Measurements from ENCODE around the gene MYO5B.

MYO5B gene

GRCh38 chr18:50133526-50133925 is 61.4 kb downstream of the MYO5B start:
- no peaks in the 10 kb centered on the region for H4K20me1 ChIP-seq (ENCODE audit: insufficient read depth, low read length)
- ATAC-seq (ENCODE audit: insufficient read depth, low read depth) = no peak
- DNase-seq = no peak
- no peaks in the 10 kb centered on the region for H3K36me3 ChIP-seq (ENCODE audit: insufficient read depth, low read length)
- no peaks in the 10 kb centered on the region for H3K79me2 ChIP-seq (ENCODE audit: insufficient read depth, low read length)
- no peak overlapping the region for H3K27ac ChIP-seq (ENCODE audit: low read length)
- no peak overlapping the region for H3K9ac ChIP-seq (ENCODE audit: low read depth, low read length)
- H3K9me3 ChIP-seq (ENCODE audit: insufficient read depth, low read length, severe bottlenecking) = no peaks in the 10 kb centered on the region
- H3K4me2 ChIP-seq (ENCODE audit: insufficient read depth, low read length) = no peak overlapping the region
- H3K4me3 ChIP-seq (ENCODE audit: low read depth in 1 of 2, low read length in 2 of 2) = no peak overlapping the region
- TF ChIP-seq CTCF (IDR thresholded peaks at IDR 0.05; ENCODE audit: borderline replicate concordance, extremely low read depth, low read length, poor library complexity, severe bottlenecking) (no peak), EZH2 (IDR thresholded peaks at IDR 0.05; ENCODE audit: borderline replicate concordance, low read depth, low read length, severe bottlenecking) (no peak)
- no peak overlapping the region for H2AFZ ChIP-seq (ENCODE audit: low read depth, low read length)
- H3K27me3 ChIP-seq (ENCODE audit: insufficient read depth, low read length, poor library complexity) = peaks cover 11% of the 10 kb centered on the region
- H3K4me1 ChIP-seq (ENCODE audit: insufficient read depth, low read length) = no peaks in the 10 kb centered on the region

- Histone ChIP-seq H3K4me2 (ENCODE audit: insufficient read depth, low read length) (no peak overlapping the region), H2AFZ (ENCODE audit: low read depth, low read length) (no peak overlapping the region), H3K4me1 (ENCODE audit: insufficient read depth, low read length) (no peaks in the 10 kb centered on the region), H3K36me3 (ENCODE audit: insufficient read depth, low read length) (no peaks in the 10 kb centered on the region), H3K9ac (ENCODE audit: low read depth, low read length) (no peak overlapping the region), H3K79me2 (ENCODE audit: insufficient read depth, low read length) (no peaks in the 10 kb centered on the region), H4K20me1 (ENCODE audit: insufficient read depth, low read length) (no peaks in the 10 kb centered on the region), H3K27me3 (ENCODE audit: insufficient read depth, low read length, poor library complexity) (peaks cover 11% of the 10 kb centered on the region), H3K4me3 (ENCODE audit: low read depth in 1 of 2, low read length in 2 of 2) (no peak overlapping the region), H3K9me3 (ENCODE audit: insufficient read depth, low read length, severe bottlenecking) (no peaks in the 10 kb centered on the region), H3K27ac (ENCODE audit: low read length) (no peak overlapping the region)
- DNase-seq (no peak), ATAC-seq (ENCODE audit: insufficient read depth, low read depth) (no peak)
- TF ChIP-seq CTCF (IDR thresholded peaks at IDR 0.05; ENCODE audit: borderline replicate concordance, extremely low read depth, low read length, poor library complexity, severe bottlenecking) (no peak), EZH2 (IDR thresholded peaks at IDR 0.05; ENCODE audit: borderline replicate concordance, low read depth, low read length, severe bottlenecking) (no peak)
Measured at GRCh38 chr18:50131591-50131990, 63.4 kb downstream of the MYO5B start.

GRCh38 chr18:50128506-50129271 is 66.3 kb downstream of the MYO5B start:
- no peak for ATAC-seq (ENCODE audit: insufficient read depth, low read depth)
- no peaks in the 10 kb centered on the region for H3K9me3 ChIP-seq (ENCODE audit: insufficient read depth, low read length, severe bottlenecking)
- no peak overlapping the region for H3K9ac ChIP-seq (ENCODE audit: low read depth, low read length)
- no peak overlapping the region for H2AFZ ChIP-seq (ENCODE audit: low read depth, low read length)
- H4K20me1 ChIP-seq (ENCODE audit: insufficient read depth, low read length) = no peaks in the 10 kb centered on the region
- DNase-seq = no peak
- H3K27ac ChIP-seq (ENCODE audit: low read length) = no peak overlapping the region
- no peak for TF ChIP-seq CTCF (IDR thresholded peaks at IDR 0.05; ENCODE audit: borderline replicate concordance, extremely low read depth, low read length, poor library complexity, severe bottlenecking)
- TF ChIP-seq EZH2 (IDR thresholded peaks at IDR 0.05; ENCODE audit: borderline replicate concordance, low read depth, low read length, severe bottlenecking) = no peak
- H3K4me1 ChIP-seq (ENCODE audit: insufficient read depth, low read length) = no peaks in the 10 kb centered on the region
- H3K27me3 ChIP-seq (ENCODE audit: insufficient read depth, low read length, poor library complexity) = peaks cover 5% of the 10 kb centered on the region
- no peaks in the 10 kb centered on the region for H3K79me2 ChIP-seq (ENCODE audit: insufficient read depth, low read length)
- H3K4me2 ChIP-seq (ENCODE audit: insufficient read depth, low read length) = no peak overlapping the region
- no peaks in the 10 kb centered on the region for H3K36me3 ChIP-seq (ENCODE audit: insufficient read depth, low read length)
- no peak overlapping the region for H3K4me3 ChIP-seq (ENCODE audit: low read depth in 1 of 2, low read length in 2 of 2)

Data from DND-41 (cell line).